Bronchial epithelial cell (primary cell): ENCODE measurements around the gene LRRC30. TPM values are rescaled to one million over a fixed set of nuclear protein-coding genes. Genes with fewer than 3 reads are reported as not detected.

Source experiments
- DNase-seq: peaks from one replicate; pipeline ENCODE4 v3.0.0-alpha.2; 2010; ENCODE audit warnings: low read depth
- FAIRE-seq: peaks from 2 replicates; lab custom pipeline; 2011; peaks lifted over from hg19 to GRCh38; lab: Jason Lieb, UNC
- H3K27me3 ChIP-seq: 2 replicates; pipeline ENCODE4 v1.5.1; 2011; ENCODE audit warnings: low read length; ENCODE audit not compliant: control insufficient read depth, insufficient read depth
- H3K36me3 ChIP-seq: 2 replicates; pipeline ENCODE4 v1.5.1; 2011; ENCODE audit warnings: low read length; ENCODE audit not compliant: control insufficient read depth, insufficient read depth
- H3K4me3 ChIP-seq: 2 replicates; pipeline ENCODE4 v1.5.1; 2011; ENCODE audit warnings: mild to moderate bottlenecking, low read depth, low read length, control low read depth
- total RNA-seq: library from RNA; depleted of rRNA; stranded (reverse); fragments of >200 nt; gene quantifications from 2 replicates; pipeline ENCODE4 v1.2.1, GENCODE V29; 2014
- TF ChIP-seq, protein P1 (sequence below): IDR thresholded peaks from 2 replicates; pipeline ENCODE4 v1.5.1; 2011; ENCODE audit warnings: mild to moderate bottlenecking, moderate library complexity, low read length, control low read depth, inconsistent platforms; ENCODE audit not compliant: insufficient read depth, severe bottlenecking

The LRRC30 gene
- total RNA-seq, 1 donor from 2014 or later: not detected

DNA sequence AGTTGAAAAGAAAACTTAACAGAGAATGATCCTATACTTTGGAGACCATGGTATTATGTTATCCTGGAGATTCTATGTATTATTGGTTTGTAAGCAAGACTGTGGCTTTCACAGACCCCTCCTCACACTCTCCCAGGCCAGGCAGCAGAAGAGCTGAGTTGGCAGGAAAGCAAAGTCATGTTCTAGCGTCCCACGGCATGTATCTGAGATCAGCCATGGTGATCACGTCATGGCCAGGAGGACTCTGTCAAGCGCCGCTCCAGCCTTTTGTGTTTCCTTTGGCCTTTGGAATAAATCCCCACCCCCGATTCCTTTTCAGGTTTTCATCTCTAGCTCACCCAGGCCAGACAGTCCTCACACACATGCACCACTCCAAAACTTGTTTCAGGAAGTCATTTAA, 39.1 kb downstream of the LRRC30 start:
- TF ChIP-seq, protein P1, sequence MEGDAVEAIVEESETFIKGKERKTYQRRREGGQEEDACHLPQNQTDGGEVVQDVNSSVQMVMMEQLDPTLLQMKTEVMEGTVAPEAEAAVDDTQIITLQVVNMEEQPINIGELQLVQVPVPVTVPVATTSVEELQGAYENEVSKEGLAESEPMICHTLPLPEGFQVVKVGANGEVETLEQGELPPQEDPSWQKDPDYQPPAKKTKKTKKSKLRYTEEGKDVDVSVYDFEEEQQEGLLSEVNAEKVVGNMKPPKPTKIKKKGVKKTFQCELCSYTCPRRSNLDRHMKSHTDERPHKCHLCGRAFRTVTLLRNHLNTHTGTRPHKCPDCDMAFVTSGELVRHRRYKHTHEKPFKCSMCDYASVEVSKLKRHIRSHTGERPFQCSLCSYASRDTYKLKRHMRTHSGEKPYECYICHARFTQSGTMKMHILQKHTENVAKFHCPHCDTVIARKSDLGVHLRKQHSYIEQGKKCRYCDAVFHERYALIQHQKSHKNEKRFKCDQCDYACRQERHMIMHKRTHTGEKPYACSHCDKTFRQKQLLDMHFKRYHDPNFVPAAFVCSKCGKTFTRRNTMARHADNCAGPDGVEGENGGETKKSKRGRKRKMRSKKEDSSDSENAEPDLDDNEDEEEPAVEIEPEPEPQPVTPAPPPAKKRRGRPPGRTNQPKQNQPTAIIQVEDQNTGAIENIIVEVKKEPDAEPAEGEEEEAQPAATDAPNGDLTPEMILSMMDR: no peak
- DNase-seq (no peak), FAIRE-seq (no peak)
- no peaks in the 10 kb centered on the region for H3K27me3 ChIP-seq
- H3K4me3 ChIP-seq: no peak overlapping the region
- no peaks in the 10 kb centered on the region for H3K36me3 ChIP-seq

DNA sequence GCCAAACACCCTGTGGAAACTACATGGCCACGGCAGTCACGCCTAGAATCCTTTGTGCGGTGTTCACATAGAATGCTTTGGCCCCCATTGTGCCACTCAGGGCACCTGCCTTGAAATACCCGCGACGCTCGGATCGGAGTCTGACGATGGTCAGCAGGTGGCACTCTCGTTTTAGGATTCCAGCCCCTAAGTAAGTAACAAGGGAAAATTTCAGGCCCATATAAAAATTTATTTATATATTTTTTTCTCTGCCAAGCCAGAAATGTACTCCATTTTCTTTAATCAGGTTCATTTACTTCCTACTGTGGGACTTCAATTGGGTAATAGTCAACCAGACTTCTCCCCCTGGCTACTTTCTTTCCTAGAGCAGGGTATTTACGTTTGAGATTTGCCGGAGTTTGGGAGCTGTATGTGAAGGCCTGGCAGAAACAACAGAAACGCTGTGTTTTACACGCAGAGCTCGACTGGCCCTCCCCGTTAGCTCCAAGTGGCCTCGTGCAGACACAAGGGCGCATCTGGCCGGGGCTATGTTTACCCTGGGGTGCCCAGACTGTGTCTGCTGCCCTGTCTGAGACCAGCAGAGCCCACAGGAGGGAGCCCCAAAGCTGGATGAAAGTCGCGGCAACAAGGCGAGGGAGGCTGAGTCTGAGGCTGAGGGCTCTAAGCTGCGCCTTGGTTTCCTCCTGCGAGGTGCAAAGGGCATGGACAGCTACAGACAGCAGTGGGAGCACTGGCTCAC, 41.6 kb downstream of the LRRC30 start:
- Histone ChIP-seq H3K36me3 (no peaks in the 10 kb centered on the region), H3K4me3 (peak overlapping the region; percentile 13), H3K27me3 (peaks cover under 1% of the 10 kb centered on the region)
- DNase-seq: peak; percentile 65
- no peak for FAIRE-seq
- TF ChIP-seq, protein P1: peak; percentile 55

DNA sequence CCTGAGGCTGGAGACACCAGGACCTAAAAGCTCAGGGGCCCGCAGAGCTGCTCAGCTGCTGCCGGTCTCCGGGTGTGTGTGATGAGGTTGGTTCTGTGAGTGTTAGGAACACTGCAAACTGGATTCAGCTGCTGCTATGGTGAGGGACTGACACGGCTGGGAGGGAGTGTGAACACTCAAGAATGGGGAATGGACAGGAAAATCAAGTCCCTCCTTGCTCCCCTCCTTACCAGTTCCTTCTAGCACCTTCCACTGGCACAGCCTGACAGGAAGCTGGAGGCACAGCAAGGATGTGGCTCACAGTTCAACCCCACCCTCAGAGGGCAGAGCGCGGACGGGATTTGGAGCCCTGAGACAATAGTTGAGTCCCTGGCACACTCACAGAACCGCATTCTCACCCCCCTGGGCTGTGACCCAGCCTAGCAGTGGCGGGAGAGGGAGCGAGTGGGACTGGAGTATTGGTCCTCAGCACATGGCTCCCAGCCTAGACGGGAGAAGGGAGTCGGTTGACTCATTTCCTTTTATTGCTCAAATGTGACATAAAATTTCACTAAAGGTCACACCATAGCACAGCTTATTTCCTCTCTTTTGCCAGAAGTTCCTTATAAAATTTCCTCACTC, 42.5 kb downstream of the LRRC30 start:
- peaks cover 1% of the 10 kb centered on the region for H3K27me3 ChIP-seq
- DNase-seq (peak; percentile 25), FAIRE-seq (no peak)
- no peaks in the 10 kb centered on the region for H3K36me3 ChIP-seq
- H3K4me3 ChIP-seq: no peak overlapping the region
- TF ChIP-seq, protein P1: no peak

DNA sequence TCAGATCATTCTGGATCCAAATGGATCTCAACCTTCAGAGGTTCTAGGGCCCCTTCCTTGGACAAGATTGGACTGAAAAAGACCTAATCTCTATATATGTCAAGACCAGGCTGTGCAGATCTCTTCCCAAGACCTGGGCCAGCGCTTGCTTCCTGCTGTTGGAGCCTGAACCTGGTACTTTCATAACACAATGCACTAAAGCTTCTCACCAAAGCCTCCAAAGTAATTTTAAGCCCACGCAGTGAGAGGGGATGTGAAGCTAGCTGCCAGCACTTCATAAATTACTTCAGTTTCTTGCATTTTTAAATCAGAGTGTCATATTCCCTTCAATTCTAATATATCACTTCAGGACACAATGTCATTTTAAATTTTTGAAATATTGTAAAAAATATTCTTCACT, 50.7 kb downstream of the LRRC30 start:
- no peak overlapping the region for H3K4me3 ChIP-seq

More for the DNA sequence above, 50.7 kb downstream of the LRRC30 start:
- TF ChIP-seq, protein P1: no peak
- Histone ChIP-seq H3K36me3 (no peaks in the 10 kb centered on the region), H3K27me3 (peaks cover 1% of the 10 kb centered on the region)
- DNase-seq: no peak
- no peak for FAIRE-seq

Other genes starting within 250 kb of the LRRC30 start
- 0.64 and 1.8 TPM in 2 replicates for gene LAMA1, start 113.3 kb upstream of the LRRC30 start, total RNA-seq